ENCODE measurements around the gene ARID3C. TPM values are rescaled to one million over a fixed set of nuclear protein-coding genes. Genes with fewer than 3 reads are reported as not detected.

ARID3C gene
- total and polyA plus RNA-seq, 2 donors (not counting 3 experiments of a cell fraction or from before 2014, with no cell fraction given) = not detected

- dilution Hi-C loops (cut with MboI; ENCODE audit: extremely low pct_ligation_motif_present, low sequenced_read_pairs) = no loop called here
- Histone ChIP-seq H3K4me2 (ENCODE audit: insufficient read depth, low read length) (no peak overlapping the region), H3K36me3 (ENCODE audit: control insufficient read depth in 2 of 2, extremely low read depth in 1 of 2, insufficient read depth in 2 of 2, low read length in 2 of 2) (peaks cover 0 to 14% of the 10 kb centered on the region in 2 experiments), H3K4me1 (ENCODE audit: control insufficient read depth, extremely low read depth, insufficient read depth, low read length) (peaks cover 37% of the 10 kb centered on the region), H2AFZ (ENCODE audit: low read depth, low read length) (no peak overlapping the region), H3K4me3 (replicated peaks in 1 of 3; ENCODE audit: insufficient read depth in 1 of 3, low read depth in 1 of 3, low read length in 3 of 3) (no peak overlapping the region), H3K79me2 (ENCODE audit: control insufficient read depth, insufficient read depth, low read length) (peaks cover 6% of the 10 kb centered on the region), H3K27me3 (ENCODE audit: control insufficient read depth in 2 of 2, insufficient read depth in 2 of 2, low read length in 2 of 2) (no peaks in the 10 kb centered on the region), H3K9me1 (replicated peaks; ENCODE audit: control insufficient read depth, extremely low read depth, insufficient read depth, low read length) (no peaks in the 10 kb centered on the region), H3K27ac (ENCODE audit: insufficient read depth, low read depth, low read length) (no peak overlapping the region), H3K9me3 (replicated peaks; ENCODE audit: control insufficient read depth, insufficient read depth, low read length) (no peaks in the 10 kb centered on the region), H4K20me1 (replicated peaks; ENCODE audit: control insufficient read depth, extremely low read depth, insufficient read depth, low read length) (no peaks in the 10 kb centered on the region), H3K9ac (replicated peaks; ENCODE audit: extremely low read depth, insufficient read depth, low read length) (no peak overlapping the region)
- no TSS peak for BruUV-seq (replicated peaks)
- DNase-seq (ENCODE audit: low read depth, low spot score) (no peak), FAIRE-seq (no peak)
- ChIA-PET POLR2A (no interaction called here), CTCF (interaction anchor here (0.6 to 1.6 kb wide), 4 partner anchors 11 to 270 kb away, joined by 3 to 8 read pairs (median 4); no protein-coding TSS in a partner anchor)
- intact Hi-C loops (cut with micrococcal nuclease) = no loop called here
- TF ChIP-seq JUN (IDR thresholded peaks at IDR 0.05; ENCODE audit: borderline replicate concordance, insufficient read depth, insufficient read length, low read depth) (no peak), POLR2A (IDR thresholded peaks at IDR 0.05; ENCODE audit: low read depth, low read length) (no peak), EZH2 (IDR thresholded peaks at IDR 0.05; ENCODE audit: borderline replicate concordance, low read depth, low read length, severe bottlenecking) (no peak), FOS (IDR thresholded peaks at IDR 0.05; ENCODE audit: borderline replicate concordance, insufficient read depth, low read length) (no peak), MYC (IDR thresholded peaks at IDR 0.05; ENCODE audit: low read depth, low read length) (no peak)
- TF ChIP-seq, protein P1, sequence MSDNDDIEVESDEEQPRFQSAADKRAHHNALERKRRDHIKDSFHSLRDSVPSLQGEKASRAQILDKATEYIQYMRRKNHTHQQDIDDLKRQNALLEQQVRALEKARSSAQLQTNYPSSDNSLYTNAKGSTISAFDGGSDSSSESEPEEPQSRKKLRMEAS (IDR thresholded peaks at IDR 0.05; ENCODE audit: insufficient read depth, insufficient read length) = no peak
- TF ChIP-seq, protein P2, sequence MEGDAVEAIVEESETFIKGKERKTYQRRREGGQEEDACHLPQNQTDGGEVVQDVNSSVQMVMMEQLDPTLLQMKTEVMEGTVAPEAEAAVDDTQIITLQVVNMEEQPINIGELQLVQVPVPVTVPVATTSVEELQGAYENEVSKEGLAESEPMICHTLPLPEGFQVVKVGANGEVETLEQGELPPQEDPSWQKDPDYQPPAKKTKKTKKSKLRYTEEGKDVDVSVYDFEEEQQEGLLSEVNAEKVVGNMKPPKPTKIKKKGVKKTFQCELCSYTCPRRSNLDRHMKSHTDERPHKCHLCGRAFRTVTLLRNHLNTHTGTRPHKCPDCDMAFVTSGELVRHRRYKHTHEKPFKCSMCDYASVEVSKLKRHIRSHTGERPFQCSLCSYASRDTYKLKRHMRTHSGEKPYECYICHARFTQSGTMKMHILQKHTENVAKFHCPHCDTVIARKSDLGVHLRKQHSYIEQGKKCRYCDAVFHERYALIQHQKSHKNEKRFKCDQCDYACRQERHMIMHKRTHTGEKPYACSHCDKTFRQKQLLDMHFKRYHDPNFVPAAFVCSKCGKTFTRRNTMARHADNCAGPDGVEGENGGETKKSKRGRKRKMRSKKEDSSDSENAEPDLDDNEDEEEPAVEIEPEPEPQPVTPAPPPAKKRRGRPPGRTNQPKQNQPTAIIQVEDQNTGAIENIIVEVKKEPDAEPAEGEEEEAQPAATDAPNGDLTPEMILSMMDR (IDR thresholded peaks at IDR 0.05; ENCODE audit: extremely low read depth in 1 of 2, insufficient read depth in 1 of 2, low read depth in 1 of 2, low read length in 2 of 2) = no peak
Observed at GRCh38 chr9:34650816-34651215, 21.9 kb upstream of the ARID3C start.

Measured in endothelial cell of umbilical vein (primary cell).